Astrocyte of the cerebellum (primary cell): ENCODE data around the gene CLUH.

Experiments used
- DNase-seq: peaks from one replicate; pipeline ENCODE4 v3.0.0-alpha.2; 2011; ENCODE audit warnings: low read depth
- H3K4me3 ChIP-seq: 2 replicates; pipeline ENCODE4 v1.5.1; 2011; ENCODE audit warnings: mild to moderate bottlenecking, low read depth, low read length, moderate library complexity
- in situ Hi-C: cut with HindIII; loops from 2 replicates; pipeline ENCODE4 v1.10.0; 2017; ENCODE audit warnings: low sequenced_read_pairs
- TF ChIP-seq, protein P1 (sequence below): IDR thresholded peaks from 2 replicates; pipeline ENCODE4 v1.5.1; 2012; ENCODE audit warnings: low read length, low read depth, moderate library complexity, mild to moderate bottlenecking; ENCODE audit errors: missing control alignments

The CLUH gene, protein sequence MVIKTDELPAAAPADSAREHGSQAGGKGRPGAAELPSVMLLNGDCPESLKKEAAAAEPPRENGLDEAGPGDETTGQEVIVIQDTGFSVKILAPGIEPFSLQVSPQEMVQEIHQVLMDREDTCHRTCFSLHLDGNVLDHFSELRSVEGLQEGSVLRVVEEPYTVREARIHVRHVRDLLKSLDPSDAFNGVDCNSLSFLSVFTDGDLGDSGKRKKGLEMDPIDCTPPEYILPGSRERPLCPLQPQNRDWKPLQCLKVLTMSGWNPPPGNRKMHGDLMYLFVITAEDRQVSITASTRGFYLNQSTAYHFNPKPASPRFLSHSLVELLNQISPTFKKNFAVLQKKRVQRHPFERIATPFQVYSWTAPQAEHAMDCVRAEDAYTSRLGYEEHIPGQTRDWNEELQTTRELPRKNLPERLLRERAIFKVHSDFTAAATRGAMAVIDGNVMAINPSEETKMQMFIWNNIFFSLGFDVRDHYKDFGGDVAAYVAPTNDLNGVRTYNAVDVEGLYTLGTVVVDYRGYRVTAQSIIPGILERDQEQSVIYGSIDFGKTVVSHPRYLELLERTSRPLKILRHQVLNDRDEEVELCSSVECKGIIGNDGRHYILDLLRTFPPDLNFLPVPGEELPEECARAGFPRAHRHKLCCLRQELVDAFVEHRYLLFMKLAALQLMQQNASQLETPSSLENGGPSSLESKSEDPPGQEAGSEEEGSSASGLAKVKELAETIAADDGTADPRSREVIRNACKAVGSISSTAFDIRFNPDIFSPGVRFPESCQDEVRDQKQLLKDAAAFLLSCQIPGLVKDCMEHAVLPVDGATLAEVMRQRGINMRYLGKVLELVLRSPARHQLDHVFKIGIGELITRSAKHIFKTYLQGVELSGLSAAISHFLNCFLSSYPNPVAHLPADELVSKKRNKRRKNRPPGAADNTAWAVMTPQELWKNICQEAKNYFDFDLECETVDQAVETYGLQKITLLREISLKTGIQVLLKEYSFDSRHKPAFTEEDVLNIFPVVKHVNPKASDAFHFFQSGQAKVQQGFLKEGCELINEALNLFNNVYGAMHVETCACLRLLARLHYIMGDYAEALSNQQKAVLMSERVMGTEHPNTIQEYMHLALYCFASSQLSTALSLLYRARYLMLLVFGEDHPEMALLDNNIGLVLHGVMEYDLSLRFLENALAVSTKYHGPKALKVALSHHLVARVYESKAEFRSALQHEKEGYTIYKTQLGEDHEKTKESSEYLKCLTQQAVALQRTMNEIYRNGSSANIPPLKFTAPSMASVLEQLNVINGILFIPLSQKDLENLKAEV (N-terminal part only)

DNA sequence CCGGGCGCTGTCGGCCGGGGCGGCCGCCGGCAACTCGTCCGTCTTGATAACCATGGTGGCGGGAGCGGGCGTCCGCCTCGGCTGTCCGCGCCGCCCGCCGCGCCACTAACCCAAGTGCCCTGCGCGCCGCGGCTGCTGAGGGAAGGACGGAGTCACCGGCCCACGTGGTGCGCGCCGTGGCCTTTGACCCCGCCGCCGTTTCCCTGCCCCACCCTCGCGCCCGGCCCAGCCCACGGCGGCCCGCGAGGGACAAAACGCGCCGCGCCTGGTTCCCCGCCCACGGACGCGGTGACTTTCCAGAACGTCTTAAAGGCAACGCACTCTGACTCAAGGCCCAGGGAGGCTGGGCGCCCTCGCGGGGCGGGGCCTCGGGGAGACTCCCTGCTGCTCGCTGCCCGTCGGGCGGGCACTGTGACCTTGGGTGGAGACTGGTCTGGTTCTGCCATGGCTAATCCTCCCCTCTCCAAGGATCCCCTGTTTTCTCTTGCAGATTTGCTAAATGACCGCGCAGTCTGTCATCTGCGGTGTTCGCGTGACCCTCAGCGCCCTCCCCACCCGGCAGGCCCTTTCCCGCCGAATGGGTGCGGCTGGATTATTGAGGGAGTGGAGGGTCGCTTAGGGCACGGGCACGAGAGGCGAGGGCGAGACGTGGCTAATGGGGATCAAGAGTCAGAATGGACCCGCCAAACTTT is at the start of gene CLUH:
TSS of gene CLUH (minus strand) at position 157 of the 692 bp plus-strand sequence. CDS start at position 54, 103 bp downstream.
- TF ChIP-seq, protein P1, sequence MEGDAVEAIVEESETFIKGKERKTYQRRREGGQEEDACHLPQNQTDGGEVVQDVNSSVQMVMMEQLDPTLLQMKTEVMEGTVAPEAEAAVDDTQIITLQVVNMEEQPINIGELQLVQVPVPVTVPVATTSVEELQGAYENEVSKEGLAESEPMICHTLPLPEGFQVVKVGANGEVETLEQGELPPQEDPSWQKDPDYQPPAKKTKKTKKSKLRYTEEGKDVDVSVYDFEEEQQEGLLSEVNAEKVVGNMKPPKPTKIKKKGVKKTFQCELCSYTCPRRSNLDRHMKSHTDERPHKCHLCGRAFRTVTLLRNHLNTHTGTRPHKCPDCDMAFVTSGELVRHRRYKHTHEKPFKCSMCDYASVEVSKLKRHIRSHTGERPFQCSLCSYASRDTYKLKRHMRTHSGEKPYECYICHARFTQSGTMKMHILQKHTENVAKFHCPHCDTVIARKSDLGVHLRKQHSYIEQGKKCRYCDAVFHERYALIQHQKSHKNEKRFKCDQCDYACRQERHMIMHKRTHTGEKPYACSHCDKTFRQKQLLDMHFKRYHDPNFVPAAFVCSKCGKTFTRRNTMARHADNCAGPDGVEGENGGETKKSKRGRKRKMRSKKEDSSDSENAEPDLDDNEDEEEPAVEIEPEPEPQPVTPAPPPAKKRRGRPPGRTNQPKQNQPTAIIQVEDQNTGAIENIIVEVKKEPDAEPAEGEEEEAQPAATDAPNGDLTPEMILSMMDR = no peak
- in situ Hi-C loops = no loop called here
- DNase-seq = peak; percentile 81
- H3K4me3 ChIP-seq = peak within 1 kb of the TSS; percentile 67

DNA sequence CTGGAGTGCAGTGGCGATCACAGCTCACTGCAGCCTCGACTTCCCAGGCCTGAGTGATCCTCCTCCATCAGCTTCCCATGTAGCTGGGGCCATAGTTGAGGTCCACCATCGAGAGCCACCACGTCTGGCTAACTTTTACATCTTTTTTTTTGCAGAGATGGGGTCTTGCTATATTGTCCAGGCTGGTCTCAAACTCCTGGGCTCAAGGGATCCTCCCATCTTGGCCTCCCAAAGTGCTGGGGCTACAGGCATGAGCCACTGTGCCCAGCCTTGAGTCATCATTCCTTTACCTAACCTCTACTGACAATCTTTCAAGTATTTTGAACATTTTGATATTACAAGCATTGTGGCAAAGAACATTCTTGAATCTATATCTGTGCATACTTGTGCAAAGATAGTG is 47.3 kb upstream of the CLUH start:
- in situ Hi-C loops = loop anchor here (25.0 kb wide), 1 partner anchor 103 kb away; no protein-coding TSS in a partner anchor
- no peak for DNase-seq
- H3K4me3 ChIP-seq = no peak overlapping the region
- TF ChIP-seq, protein P1 = no peak

DNA sequence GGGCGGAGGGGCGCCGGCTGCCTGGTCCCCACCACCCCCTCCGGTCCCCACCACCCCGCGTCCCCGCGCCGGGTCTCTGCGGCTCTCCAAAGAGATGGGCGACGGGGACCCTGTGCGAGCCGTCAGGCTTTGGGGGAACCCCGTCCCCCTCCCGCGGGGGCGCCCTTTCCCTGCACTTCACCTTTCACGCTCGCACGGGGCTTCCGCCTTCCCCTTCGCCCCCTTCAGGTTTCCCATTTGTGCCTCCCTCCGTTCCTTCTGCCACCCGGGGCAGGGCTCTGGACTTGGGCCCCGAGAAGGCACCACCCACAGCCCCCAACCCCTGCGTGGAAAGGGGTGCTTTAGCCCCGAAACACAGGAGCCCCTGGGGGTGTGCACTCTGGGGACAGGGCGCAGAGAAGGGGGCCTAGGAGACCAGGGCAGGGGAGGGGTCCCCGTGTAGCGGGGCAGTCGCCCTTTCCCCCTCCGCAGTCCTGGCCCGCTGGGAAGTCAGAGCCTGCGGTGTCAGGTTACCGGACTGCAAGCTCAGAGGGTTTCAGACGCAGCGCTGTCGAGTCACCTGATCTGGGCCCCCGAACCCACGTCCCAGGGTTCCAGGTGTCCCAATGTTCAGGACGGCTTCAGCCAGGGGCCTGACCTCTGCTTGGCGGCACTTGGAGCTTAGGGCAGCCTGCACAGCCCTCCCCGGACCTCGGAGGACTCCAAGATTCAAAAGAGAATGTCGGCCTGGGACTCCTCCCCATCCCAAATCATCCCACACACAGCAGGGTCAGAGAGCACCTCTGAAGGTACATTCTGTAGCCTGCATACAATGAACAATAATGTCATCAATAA is 44.5 kb upstream of the CLUH start:
- TF ChIP-seq, protein P1 = no peak
- H3K4me3 ChIP-seq = no peak overlapping the region
- no peak for DNase-seq
- in situ Hi-C loops = loop anchor here (25.0 kb wide), 1 partner anchor 106 kb away; no protein-coding TSS in a partner anchor

DNA sequence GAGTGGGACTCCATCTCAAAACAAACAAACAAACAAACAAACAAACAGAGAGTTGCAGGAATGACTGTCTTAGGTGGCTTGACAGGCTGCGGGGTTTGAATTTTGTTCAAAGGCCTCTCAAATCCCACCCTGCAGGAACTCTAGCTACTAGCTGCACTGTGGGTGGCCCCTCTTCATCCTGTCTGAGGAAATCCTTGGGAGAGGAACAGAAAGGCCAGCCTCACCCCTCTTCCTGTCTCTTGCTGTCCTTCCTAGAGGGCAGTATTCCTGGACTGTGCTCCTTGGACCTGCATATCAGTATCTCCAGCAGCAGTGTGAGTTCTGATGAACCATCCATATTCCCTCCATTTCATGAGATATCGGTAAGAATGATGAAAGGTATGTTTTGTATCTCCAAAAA is 39.9 kb upstream of the CLUH start:
- TF ChIP-seq, protein P1 = no peak
- in situ Hi-C loops = loop anchor here (25.0 kb wide), 1 partner anchor 111 kb away; no protein-coding TSS in a partner anchor
- no peak for DNase-seq
- H3K4me3 ChIP-seq = no peak overlapping the region

DNA sequence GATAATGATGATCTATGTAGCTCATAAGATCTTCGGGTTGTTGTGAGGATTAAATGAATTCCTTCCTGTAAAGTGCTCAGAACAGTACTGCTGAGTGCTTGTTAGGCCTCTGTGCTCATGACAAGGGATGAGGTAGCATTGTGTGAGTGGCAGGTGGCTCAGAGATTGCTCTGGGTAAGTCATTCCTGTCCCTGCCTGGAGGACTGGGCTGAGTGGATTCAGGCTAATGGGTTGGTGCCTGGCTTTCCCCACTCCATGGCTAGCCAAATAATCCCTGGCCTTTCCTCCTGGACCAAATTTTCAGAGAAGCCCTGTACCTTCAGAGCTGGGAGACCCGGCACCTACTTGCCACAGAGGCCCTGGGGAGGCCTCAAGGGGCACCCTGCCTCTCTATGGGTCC is 39.2 kb upstream of the CLUH start:
- TF ChIP-seq, protein P1 = no peak
- DNase-seq = no peak
- no peak overlapping the region for H3K4me3 ChIP-seq
- in situ Hi-C loops = loop anchor here (25.0 kb wide), 1 partner anchor 112 kb away; no protein-coding TSS in a partner anchor
